Breast epithelium (tissue), 3 donors: ENCODE data around the gene MPZ.

Experiments used
- CTCF ChIP-seq, 3 donors: fragments of 450-650 bp; IDR thresholded peaks; one replicate each; pipeline ENCODE4 v1.5.1; 2016 to 2017; ENCODE audit warnings: antibody characterized with exemption in 3 of 3, mild to moderate bottlenecking in 3 of 3, moderate library complexity in 3 of 3
- POLR2AphosphoS5 ChIP-seq, 3 donors: sonication (generic); formaldehyde crosslinking; IDR thresholded peaks; one replicate each; pipeline ENCODE4 v1.6.1; 2017; ENCODE audit warnings: antibody characterized with exemption in 3 of 3

- TF ChIP-seq POLR2AphosphoS5 (IDR thresholded peaks at IDR 0.05): peak; percentile 87 to 96 (median 90)
- TF ChIP-seq CTCF (IDR thresholded peaks at IDR 0.05): no peak
Observed at GRCh38 chr1:161314201-161314981, 4.6 kb upstream of the MPZ start, which contains the start of gene SDHC.
